ENCODE data around the gene HSPD1. TPM values are rescaled to one million over a fixed set of nuclear protein-coding genes. Genes with fewer than 3 reads are reported as not detected.

Gene HSPD1
- total and polyA plus RNA-seq, 2 of the 13 experiments (the other 11 are each of a cell fraction or from before 2014, with no cell fraction given), result 685 to 2,610 TPM

GRCh38 chr2:197500503-197501131, 977 bp upstream of the HSPD1 start (continued):
- TF ChIP-seq ZNF407 (CRISPR knock-in tag; IDR thresholded peaks at IDR 0.05; ENCODE audit: not compliant biosample characterization), result no peak
- TF ChIP-seq ZSCAN9 (CRISPR knock-in tag; IDR thresholded peaks at IDR 0.05; ENCODE audit: borderline replicate concordance), result no peak
- TF ChIP-seq SP4 (CRISPR knock-in tag; IDR thresholded peaks at IDR 0.05), result no peak
- TF ChIP-seq MTA1 (CRISPR knock-in tag; IDR thresholded peaks at IDR 0.05; ENCODE audit: borderline replicate concordance), result no peak
- TF ChIP-seq PAF1 (CRISPR knock-in tag; IDR thresholded peaks at IDR 0.05), result 0 out of 2 replicates have a peak, but pooled peaks have one; percentile 17
- TF ChIP-seq ZNF12 (CRISPR knock-in tag; IDR thresholded peaks at IDR 0.05), result 0 out of 2 replicates have a peak, but pooled peaks have one; percentile 10
- TF ChIP-seq HOMEZ (CRISPR knock-in tag; IDR thresholded peaks at IDR 0.05; ENCODE audit: low read depth), result no peak
- TF ChIP-seq ZMAT3 (CRISPR knock-in tag; conservative IDR thresholded peaks at IDR 0.05), result no peak
- TF ChIP-seq KAT7 (CRISPR knock-in tag; IDR thresholded peaks at IDR 0.05; ENCODE audit: borderline replicate concordance), result no peak; the same call in 1 of the 2 replicates
- no peak for TF ChIP-seq RBM22 (optimal IDR thresholded peaks at IDR 0.05; ENCODE audit: low read length)
- TF ChIP-seq DMAP1 (CRISPR knock-in tag; IDR thresholded peaks at IDR 0.05), result no peak
- TF ChIP-seq PBX3 (CRISPR knock-in tag; IDR thresholded peaks at IDR 0.05; ENCODE audit: borderline replicate concordance), result 0 out of 2 replicates have a peak, but pooled peaks have one; percentile 75
- no peak for TF ChIP-seq HOXD1 (CRISPR knock-in tag; IDR thresholded peaks at IDR 0.05)
- TF ChIP-seq PCBP2 (optimal IDR thresholded peaks at IDR 0.05; ENCODE audit: low read depth, low read length, poor library complexity, severe bottlenecking), result no peak
- TF ChIP-seq ZNF260 (CRISPR knock-in tag; IDR thresholded peaks at IDR 0.05; ENCODE audit: borderline replicate concordance, low read depth), result no peak
- TF ChIP-seq HCFC1 (IDR thresholded peaks at IDR 0.05; ENCODE audit: low read depth, low read length), result no peak
- TF ChIP-seq MED13 (CRISPR knock-in tag; IDR thresholded peaks at IDR 0.05), result peak; percentile 30; the same call in 1 of the 2 replicates
- no peak for TF ChIP-seq SMARCE1 (IDR thresholded peaks at IDR 0.05; ENCODE audit: borderline replicate concordance)
- no peak for TF ChIP-seq MZF1 (CRISPR knock-in tag; IDR thresholded peaks at IDR 0.05; ENCODE audit: borderline replicate concordance)
- TF ChIP-seq ZNF333 (CRISPR knock-in tag; IDR thresholded peaks at IDR 0.05; ENCODE audit: borderline replicate concordance), result no peak
